SW 1271 (cell line): ENCODE data around the gene CLINT1.
"Not testable (repeated sequence)": the region's sequence is repeated elsewhere in the genome, so short reads cannot be mapped to it uniquely, and the experiment has no call there.

Source experiments
- DNase-seq, 2 experiments: peaks; one replicate each; lab custom pipeline; 2025; lab: John Stamatoyannopoulos, UW

Gene CLINT1

DNA sequence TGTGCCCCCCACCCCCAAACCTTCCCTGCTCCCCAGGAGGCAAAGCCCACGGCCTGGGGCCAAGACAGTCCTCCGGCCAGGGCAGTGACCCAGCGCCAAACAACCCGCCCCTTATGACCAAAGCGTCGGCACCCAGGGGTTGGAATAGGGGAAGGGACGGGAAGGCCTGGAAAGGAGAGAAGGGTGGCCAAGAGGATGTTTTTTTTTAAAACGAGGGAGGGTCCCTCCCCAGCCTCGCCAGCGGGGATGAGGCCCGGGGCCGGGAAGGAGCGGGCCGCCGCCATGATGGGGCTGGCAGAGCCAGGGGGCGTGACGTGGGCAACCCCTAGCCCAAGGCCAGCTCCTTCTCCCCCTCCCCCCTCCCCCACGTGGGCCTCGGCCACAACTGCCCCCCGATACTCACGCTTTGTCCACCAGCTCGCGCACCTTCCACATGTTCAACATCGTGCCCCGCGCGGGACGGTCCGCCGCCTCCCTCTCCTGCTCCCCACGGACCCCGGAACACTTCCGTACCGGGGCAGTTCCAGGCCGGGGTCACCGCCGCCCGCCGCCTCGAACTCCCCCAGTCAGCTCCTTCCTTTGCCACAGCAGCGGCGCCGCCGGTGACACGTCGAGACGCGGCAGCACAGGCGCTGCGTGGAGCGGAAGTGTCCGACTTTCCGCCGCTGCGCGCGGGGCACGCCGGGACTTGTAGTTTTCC lies at the start of gene CLINT1:
Gene CLINT1, minus strand, starts transcription at position 619 of the 700 bp plus-strand sequence. Its CDS starts 175 bp downstream, at position 444.
- peak; percentile 82 for DNase-seq

DNA sequence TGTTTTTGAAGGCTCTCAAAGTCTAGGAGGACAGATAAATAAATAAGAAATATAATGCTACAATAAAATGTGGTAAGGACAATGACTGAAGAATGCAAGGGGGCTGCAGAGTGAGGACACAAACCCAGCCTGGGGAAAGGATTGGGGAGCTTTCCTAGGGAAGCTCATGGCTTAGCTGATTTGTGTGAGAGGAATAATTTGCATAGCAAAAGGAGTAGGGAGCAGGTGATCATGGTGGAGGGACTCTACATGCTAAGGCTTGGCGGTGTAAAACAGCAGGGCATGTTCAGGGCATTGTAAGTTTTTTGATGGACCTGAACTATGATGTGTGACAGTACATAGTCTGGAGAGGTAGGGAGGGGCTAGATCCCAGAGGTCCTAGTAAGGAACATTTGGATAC lies 49.5 kb upstream of the CLINT1 start:
- DNase-seq: no peak

DNA sequence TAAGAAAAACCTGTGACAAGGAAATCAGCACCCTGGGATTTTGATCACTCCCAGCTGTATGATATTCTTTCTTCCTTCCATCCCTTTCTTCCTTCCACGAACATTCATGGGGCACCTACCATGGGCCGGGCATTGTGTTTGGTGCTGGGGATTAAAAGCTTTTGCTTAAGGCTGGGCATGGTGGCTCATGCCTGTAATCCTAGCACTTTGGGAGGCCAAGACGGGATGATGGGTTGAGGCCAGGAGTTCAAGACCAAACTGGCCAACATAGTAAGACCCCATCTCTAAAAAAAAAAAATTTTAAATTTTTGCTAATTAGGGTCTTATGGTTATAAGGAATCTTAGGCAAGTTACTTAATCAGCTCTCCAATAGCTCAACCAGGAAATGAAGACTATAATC lies 48.5 kb upstream of the CLINT1 start:
- DNase-seq: no peak

DNA sequence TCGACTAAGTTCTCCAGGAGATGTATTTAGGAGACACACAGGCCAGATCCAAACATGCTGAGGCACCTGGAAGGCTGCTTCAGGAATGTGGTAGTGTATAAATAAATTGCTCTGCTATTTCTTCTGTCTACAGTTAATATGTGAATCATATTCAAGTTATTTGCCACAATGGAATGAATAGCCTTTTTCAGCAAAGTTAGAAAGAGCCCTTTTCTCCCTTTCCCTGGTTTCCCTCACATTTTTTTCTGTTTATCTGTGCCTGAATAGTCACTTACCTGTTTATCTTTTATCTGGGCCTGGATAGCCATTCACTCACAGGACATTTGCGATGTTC lies 44.1 kb upstream of the CLINT1 start:
- no peak for DNase-seq

DNA sequence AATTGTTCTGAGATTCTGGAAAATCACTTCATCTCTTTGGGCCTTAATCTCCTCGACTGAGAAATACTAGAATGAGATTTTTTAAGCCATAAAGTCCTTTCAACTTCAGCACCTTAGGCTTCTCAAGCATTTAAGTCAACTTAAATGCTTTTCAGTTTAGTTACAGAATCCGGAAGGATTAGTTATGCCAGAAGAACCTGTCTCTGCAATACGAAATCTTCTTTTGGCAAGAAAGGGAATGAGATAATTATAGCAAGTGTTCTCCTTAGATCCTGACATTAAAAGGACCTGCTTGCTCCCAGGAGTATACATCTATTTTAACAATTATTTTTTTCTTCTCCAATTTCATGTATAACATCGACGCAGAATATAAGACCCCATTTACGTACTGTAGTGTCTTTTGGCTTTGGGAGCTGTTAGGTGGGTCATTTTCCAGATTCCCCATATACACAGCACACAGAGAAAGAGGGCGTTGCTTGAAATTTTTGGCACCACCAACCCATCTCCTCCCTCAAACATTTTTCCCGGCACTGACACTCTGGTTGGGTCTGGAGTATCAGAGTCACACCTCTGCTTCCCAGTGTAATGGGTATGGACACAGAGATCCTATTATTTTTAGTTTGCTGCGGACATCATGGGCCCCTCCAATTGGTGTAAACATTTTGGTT lies 43.6 kb upstream of the CLINT1 start:
- no peak for DNase-seq

DNA sequence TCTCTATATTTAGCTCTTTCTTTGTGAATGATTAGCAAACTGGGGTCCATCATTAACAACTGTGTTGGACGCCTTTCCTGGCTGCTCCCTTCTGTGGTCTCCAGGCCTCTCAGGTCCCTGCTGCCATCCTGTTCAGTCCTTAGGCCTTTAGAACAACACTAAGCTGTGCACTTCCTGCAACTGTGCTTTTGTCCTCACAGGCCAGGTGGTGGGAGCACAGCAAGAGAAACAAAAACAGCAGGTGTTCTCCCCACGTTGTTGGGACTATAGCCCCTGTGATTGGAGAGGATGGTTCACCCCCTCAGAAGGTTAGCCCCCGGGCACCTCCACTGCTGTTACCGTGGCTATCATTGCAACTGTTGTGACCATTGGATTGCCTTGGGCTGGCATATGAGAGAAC lies 41.7 kb upstream of the CLINT1 start:
- DNase-seq: no peak

DNA sequence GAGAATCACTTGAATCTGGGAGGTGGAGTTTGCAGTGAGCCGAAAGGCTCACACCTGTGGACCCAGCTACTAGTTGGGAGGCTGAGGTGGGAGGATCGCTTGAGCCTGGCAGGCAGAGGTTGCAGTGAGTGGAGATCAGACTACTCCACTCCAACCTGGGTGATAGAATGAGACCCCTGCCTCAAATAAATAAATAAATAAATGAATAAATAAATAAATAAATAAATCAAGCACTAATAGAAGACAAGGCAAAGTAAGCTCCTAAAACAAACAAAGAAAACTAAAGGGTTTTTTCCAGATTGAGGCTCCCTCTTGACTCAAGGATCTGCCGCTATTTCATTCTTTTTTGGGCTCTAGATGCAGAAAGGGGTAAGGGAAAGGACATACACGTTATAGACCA lies 34.7 kb upstream of the CLINT1 start:
- DNase-seq: no peak

DNA sequence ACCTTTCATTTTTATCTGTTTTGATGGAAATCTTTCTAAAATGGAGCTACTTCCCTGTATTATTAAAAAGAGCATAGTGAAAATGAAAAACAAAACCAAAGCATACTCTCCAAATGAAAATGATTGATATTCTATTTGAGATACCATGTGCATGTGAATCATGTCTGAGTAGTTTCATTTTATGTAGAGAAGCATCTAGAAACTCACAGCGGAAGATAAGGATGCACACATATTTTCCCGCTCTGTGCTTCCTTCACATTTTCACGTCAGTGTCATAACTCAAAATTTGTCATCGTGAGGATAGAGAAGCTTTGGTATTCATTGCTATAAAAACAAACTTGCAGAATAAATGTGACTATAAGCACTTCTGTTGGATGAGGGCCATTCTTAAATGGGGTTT lies 34.0 kb upstream of the CLINT1 start:
- DNase-seq: no peak

DNA sequence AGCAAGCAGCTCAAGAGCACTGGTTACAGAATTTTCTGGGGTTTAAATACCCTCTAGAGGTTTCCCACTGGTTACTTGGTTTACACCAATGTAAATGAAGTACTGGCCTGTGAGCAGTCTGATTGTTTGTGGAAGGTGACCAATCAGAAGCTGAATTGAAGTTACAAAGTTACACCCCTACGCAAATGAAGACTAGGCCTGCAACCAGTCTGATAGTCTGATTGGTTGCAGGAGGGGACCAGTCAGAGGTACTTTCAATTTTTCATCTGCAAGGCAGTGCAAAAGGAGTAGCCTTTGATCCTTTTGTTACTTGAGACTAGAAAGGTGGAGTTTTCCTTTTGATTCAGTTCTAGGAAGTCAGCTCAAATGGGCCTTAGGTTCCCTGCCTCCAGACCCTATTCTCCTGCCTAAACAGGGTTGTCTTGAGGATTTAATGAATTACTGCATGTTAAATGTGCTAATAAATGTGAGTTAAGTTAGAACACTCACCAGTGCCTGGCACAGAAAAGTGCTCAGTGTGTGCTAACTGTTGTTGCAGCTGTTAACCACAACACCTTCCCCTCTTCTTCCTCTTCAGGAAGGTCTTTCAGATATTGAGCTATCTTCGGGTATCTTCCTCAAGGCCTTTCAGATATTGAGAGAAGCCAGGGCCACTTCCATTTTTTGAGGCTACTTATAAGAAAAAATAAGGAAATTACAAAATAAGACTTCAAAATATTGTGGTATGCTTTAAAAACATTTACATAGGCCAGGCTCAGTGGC lies 32.1 kb upstream of the CLINT1 start:
- no peak for DNase-seq

DNA sequence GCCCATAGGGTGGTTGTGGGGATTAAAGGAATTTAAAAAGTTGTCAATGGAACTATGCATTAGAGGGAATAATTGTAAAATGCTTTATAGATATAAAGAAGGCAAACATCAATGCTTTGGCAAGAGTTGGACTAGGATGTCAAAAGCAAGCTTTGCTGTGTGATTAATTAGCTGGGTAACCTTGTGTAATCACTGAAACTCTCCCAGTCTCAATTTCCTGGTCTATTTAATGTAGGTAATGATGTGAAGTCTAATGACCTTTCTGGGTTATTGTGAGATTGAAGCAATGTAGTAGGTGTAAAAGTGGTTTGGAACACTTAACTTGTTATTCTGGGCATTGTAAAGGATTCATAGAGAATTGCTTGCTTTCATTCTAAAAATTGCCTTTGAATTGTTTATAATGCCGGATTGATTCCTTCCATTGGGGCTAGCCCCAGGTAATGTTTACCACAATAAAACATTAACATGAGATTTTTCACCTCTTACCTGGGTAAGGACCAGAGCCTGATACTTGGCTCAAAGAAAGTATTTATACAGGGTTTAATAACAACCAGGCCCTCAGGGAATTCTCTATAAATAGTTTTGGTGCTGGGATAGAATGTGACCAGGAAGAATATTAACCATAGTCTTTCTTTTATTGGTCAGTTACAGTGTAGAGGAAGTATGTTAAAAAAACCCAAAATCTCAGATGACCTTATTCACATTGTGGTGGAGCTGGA lies 30.0 kb upstream of the CLINT1 start:
- no peak for DNase-seq

DNA sequence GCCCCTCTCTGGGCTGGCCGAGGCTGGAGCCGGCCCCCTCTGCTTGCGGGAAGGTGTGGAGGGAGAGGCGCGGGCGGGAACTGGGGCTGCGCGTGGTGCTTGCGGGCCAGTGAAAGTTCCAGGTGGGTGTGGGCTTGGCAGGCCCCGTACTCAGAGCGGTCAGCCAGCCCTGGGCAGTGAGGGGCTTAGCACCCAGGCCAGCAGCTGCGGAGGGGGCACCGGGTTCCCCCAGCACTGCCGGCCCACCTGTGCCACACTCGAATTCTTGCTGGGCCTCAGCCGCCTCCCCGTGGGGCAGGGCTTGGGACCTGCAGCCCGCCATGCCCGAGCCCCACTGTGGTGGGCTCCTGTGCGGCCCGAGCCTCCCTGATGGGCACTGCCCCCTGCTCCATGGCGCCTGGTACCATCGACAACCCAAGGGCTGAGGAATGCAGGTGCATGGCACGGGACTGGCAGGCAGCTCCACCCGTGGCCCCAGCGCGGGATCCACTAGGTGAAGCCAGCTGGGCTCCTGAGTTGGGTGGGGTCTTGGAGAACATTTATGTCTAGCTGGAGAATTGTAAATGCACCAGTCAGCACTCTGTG lies 27.9 kb upstream of the CLINT1 start:
- DNase-seq: no peak

DNA sequence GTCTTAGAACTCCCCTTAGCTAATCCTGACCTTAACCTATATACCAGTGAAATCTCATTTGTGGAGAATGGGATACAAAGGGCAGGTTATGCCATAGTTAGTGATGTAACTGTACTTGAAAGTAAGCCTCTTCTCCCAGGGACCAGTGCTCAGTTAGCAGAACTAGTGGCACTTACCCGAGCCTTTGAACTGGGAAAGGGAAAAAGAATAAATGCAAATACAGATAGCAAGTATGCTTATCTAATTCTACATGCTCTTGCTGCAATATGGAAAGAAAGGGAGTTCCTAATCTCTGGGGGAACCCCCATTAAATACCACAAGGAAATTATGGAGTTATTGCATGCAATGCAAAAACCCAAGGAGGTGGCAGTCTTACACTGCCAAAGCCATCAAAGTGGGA lies 26.1 kb upstream of the CLINT1 start:
- not testable (repeated sequence) for DNase-seq

DNA sequence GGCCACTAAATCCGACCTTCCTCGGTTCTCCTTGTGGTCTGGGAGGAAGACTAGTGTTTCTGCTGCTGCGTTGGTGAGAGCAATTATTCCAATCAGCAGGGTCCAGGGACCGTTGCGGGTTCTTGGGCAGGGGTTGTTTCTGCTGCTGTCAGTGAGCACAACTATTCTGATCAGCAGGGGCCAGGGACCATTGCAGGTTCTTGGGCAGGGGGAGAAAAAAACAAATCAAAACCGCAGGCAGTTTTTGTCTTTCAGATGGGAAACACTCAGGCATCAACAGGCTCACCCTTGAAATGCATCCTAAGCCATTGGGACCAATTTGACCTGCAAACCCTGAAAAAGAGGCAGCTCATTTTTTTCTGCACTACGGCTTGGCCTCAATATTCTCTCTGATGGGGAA lies 22.6 kb upstream of the CLINT1 start:
- DNase-seq: not testable (repeated sequence)

DNA sequence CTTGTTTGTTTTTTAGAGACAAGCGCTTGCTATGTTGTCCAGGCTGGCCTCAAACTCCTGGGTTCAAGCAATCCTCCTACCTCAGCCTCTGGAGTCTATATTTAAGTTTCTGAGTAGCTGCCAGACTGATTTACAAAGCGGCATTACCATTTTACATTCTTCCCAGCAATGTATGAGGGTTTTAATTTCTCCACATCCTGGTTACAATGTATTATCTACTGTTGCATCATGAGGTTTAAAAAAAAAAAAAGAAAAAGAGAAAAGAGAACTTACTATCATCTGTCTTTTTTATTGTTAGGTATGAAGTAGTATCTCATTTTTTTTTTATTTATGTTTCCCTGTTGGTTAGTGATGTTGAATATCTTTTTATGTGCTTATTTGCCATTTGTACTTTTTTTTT lies 18.9 kb upstream of the CLINT1 start:
- DNase-seq: no peak

DNA sequence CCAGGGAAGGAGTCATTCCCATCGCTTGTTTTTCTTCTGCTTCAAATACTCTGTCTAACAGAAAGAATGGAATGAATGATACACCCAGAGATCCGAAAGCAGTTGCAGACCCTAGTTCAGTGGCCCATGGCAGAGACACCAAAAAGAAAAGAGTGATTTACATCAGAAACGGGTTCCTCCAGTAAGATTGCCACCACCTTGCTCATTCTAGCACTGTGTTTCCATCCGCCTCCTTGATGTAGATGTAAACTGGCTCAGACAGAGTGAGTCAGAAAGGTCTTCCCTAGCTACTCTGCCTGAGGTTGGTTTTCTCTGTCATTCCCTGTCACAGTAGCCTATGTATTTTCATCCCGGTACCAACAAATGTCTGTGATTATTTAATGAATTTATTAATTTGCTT lies 15.9 kb upstream of the CLINT1 start:
- no peak for DNase-seq

DNA sequence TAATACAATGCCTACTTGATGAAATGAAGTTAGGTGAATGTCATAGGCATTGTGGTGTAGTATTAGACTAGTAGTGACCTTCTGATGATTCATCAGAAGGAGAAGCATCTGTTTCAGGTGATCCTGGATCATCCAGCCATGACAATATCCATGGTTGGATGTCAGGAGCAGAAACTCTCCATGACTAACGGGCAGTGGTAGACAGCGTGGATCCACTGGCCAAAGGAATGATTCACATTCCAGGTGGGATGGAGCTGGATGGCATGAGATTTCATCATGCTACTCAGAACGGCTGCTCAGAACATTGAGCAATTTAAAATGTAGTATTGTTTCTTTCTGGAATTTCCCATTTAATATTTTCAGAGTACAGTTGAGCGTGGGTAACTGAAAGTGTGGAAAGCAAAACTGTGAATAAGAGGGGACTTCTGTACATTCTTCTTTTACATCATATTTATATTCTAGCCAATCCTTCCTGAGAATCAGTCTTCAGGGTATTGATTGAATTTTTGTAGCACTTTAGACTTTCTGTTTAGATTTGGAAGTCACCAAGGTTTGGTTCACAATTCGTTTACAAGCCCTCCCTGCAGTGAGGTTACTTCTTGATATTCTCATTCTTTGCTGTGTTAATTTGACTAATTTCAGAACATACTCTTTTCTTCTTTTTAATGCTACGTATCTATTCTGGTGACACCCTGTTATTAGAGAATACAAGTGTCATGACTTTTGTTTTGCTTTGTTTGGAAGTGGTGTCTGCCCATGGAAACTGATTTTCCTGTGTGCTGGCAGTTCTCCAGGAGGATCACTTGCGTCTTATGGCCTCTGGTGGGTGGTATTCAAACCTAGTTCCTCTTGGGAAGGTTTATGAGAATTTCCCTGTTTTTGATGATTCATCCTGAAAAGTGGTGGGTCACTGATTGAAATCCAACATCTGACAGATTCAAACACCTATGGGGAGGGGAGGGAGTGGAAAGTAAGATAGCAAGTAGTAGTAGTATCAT lies 12.2 kb upstream of the CLINT1 start:
- DNase-seq: no peak

DNA sequence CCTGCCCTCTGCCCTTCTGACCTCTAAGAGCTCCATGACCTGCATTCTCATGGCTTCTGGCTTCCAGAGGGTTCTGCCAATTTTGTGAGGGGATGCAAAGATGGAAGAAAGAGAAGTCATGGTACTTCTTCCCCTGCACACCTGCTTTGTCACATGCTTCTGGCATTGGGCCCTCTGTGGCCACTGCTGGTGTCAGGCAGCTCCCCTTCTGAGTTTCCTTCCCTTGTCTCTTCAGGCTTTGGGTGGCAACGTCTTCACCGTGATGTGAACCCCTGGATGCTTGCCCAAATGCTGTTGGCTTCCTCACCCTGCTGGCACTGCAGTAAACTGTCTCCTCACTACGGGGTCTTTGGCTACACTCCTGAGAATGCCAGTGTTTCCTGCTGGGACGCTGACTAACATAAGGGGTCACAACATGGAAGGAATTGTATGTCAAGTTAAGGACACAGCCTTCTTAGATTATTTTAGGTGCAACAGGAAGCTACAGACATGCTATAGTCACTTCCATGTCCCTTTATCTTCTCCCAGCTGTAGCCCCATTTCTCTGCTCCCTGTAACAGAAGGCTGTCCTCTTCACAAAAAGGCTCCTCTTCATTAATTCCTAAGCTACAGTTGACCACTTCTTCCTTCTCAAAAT lies 8.9 kb upstream of the CLINT1 start:
- no peak for DNase-seq

DNA sequence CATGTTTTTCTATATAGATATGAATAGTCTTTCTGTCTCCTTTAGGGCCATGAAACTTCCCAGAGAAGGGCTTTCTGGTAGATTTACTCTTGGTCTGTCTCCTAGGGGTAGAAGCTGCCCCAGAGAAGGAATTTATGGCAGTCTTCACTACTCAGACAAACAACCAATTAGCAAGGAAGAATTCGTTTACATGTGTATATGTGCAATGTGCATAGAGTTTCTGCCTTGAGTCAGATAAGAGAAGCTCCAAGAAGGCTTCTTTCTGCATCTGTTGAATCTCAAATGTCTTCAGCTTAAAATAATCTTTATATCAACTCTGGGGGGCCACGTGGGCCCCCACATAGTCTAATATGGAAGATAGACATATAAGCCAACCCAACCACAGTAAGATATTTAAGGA lies 7.6 kb upstream of the CLINT1 start:
- no peak for DNase-seq

DNA sequence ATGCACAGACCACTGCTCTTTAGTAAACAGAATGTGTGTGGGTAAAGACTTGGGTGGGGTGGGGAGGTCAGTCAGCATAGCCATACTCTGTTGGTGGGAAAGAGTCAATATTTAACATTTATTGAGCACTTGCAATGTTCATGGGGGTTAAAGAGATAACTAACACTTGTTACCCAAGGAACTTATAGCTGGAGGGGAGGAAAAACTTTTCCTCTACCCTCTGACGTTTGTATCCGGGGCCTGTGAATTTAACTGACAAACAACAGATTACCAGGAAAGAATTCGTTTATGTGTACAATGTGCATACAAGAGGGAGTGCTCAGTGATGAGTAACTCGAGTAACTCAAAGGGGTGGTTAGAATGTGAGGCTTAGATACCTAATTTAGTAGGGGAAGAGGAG lies 6.8 kb upstream of the CLINT1 start:
- DNase-seq: no peak

DNA sequence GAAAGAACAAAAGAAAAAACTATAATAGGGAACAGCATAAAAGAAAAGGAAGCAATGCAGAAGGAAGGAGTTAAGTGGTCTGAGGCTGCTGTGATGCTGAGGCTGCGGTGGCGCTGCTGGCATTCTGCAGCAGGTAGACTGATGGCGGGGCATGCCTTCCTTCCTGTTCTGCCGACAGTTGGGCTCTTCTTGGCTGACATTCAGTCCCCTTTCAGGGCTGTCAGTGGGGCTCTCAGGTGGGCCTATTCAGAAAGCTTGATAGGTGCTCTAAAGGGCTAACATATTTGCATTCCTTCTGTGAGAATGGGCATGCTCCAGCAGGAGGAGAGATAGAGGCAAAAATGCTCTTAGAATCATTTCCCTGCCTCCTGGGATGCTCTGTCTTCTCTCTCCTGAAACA lies 5.1 kb upstream of the CLINT1 start:
- DNase-seq: no peak
